Kidney (tissue), 14 donors: ENCODE results near the gene WDR7. TPM values are rescaled to one million over a fixed set of nuclear protein-coding genes. Genes with fewer than 3 reads are reported as not detected.

Source experiments
- DNase-seq, 5 donors: peaks; one replicate each; pipeline ENCODE4 v3.0.0-alpha.2; 2013 to 2020
- FAIRE-seq: peaks from 2 replicates; lab custom pipeline; 2012; peaks lifted over from hg19 to GRCh38; lab: Jason Lieb, UNC
- H3K27ac ChIP-seq, 2 donors: one replicate each; pipeline ENCODE4 v1.7.0; 2013; ENCODE audit warnings: low read depth in 2 of 2, low read length in 2 of 2, inconsistent platforms in 1 of 2
- H3K27me3 ChIP-seq: one replicate; pipeline ENCODE4 v1.7.1; 2013; ENCODE audit warnings: low read length, inconsistent platforms; ENCODE audit not compliant: control insufficient read depth, insufficient read depth
- H3K36me3 ChIP-seq, 3 donors: one replicate each; pipeline versions ENCODE4 v1.7.0 to v1.7.1; 2013; ENCODE audit warnings: low read length in 3 of 3, control low read depth in 1 of 3, inconsistent platforms in 1 of 3; ENCODE audit not compliant: insufficient read depth in 3 of 3, control insufficient read depth in 2 of 3
- H3K4me1 ChIP-seq, 3 donors: one replicate each; pipeline versions ENCODE4 v1.7.0 to v1.7.1; 2013; ENCODE audit warnings: low read length in 3 of 3, inconsistent platforms in 1 of 3, low read depth in 1 of 3; ENCODE audit not compliant: control insufficient read depth in 2 of 3, insufficient read depth in 2 of 3
- H3K4me3 ChIP-seq, 3 donors: one replicate each; pipeline versions ENCODE4 v1.7.0 to v1.8.1; 2013; ENCODE audit warnings: low read length in 3 of 3, control low read depth in 1 of 3, inconsistent platforms in 1 of 3
- H3K9ac ChIP-seq, 3 donors: one replicate each; pipeline versions ENCODE4 v1.7.0 to v1.7.1; 2013; ENCODE audit warnings: low read length in 3 of 3, control low read depth in 1 of 3, inconsistent platforms in 1 of 3
- H3K9me3 ChIP-seq, 3 donors: one replicate each; pipeline versions ENCODE4 v1.7.0 to v1.7.1; 2013; ENCODE audit warnings: low read length in 3 of 3, control low read depth in 1 of 3, inconsistent platforms in 1 of 3; ENCODE audit not compliant: control insufficient read depth in 2 of 3, insufficient read depth in 1 of 3
- intact Hi-C: fragments of 100-400 bp; cut with DNase I; formaldehyde crosslinking; loops from one replicate; pipeline ENCODE4 v1.11.1; 2022
- polyA plus RNA-seq: library from polyadenylated mRNA; stranded (reverse); fragments of 350-450 nt; fragmentation: Illumina TruSeq; extraction: RNeasy Lipid Tissue Mini Kit (QIAGEN cat#74804); gene quantifications from one replicate; pipeline ENCODE4 v1.2.3, GENCODE V29; 2014; ENCODE audit warnings: low read depth, low replicate concordance; ENCODE audit not compliant: insufficient read depth
- total RNA-seq: library from RNA; stranded (reverse); fragmentation: NEBNext Ultra II Directional; extraction: Animal tissue kit (Norgen Biotek cat#: 25700); gene quantifications from one replicate; pipeline ENCODE4 v1.2.1, GENCODE V29; 2021
- TF ChIP-seq, protein P1 (sequence below): IDR thresholded peaks from 3 replicates; pipeline ENCODE4 v1.5.1; 2012; ENCODE audit warnings: mild to moderate bottlenecking, moderate library complexity, borderline replicate concordance; ENCODE audit not compliant: insufficient read depth; ENCODE audit errors: extremely low read depth
- donor health status: control.
- donor health status: control.
- donor health status: control.
- donor health status: control.
- donor health status: control.
- donor health status: DM: yes; HTN: yes; CAD: no.
- donor health status: Normal renal cell carcinoma (clear cell type).

Gene WDR7
- total and polyA plus RNA-seq, 2 donors from 2014 or later = 7.3 to 34.4 TPM

DNA sequence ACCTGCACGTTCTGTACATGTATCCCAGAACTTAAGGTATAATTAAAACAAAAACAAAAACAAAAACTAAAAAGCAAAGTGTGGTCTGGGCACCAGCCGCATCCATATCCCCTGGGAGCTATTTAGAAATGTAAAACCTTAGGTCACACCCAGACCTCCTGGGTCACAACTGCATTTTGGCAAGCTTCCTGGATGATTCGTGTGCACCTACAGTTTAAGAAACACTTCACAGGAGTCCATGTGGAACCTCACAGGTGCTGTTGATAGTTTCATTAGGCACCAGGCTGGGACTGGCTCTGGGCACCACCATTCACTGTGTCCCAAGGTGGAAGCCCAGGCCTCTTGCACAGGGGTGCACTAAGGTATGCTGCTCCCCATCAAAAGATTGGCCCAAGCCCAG, 392.1 kb downstream of the WDR7 start:
- no peak for FAIRE-seq
- Histone ChIP-seq H3K4me3 (no peak overlapping the region), H3K27ac (no peak overlapping the region), H3K27me3 (no peaks in the 10 kb centered on the region), H3K4me1 (no peaks in the 10 kb centered on the region), H3K9me3 (peaks cover 0 to 3% (median 0%) of the 10 kb centered on the region in 3 donors), H3K36me3 (no peaks in the 10 kb centered on the region), H3K9ac (no peak overlapping the region)
- TF ChIP-seq, protein P1, sequence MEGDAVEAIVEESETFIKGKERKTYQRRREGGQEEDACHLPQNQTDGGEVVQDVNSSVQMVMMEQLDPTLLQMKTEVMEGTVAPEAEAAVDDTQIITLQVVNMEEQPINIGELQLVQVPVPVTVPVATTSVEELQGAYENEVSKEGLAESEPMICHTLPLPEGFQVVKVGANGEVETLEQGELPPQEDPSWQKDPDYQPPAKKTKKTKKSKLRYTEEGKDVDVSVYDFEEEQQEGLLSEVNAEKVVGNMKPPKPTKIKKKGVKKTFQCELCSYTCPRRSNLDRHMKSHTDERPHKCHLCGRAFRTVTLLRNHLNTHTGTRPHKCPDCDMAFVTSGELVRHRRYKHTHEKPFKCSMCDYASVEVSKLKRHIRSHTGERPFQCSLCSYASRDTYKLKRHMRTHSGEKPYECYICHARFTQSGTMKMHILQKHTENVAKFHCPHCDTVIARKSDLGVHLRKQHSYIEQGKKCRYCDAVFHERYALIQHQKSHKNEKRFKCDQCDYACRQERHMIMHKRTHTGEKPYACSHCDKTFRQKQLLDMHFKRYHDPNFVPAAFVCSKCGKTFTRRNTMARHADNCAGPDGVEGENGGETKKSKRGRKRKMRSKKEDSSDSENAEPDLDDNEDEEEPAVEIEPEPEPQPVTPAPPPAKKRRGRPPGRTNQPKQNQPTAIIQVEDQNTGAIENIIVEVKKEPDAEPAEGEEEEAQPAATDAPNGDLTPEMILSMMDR = no peak
- intact Hi-C loops = no loop called here
- DNase-seq = no peak

DNA sequence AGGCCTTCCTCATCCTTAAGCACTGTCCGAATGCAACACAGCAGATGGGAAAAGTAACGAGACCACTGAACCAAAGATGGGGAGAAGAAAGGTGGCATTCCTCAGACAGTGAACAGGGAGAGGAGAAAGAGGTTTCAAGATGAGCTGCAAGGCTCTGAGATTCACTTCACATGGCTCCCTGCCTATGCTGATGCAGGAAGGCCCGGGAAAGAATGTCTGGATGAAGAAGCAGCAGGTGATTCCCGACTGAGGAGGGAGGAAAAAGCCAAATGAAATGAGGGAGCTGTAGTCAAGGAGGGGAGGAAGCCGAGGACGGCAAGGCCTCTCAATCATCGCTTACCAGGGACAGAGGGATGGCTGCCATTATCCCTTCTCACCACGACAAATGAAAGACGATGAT, 397.2 kb downstream of the WDR7 start:
- intact Hi-C loops = no loop called here
- DNase-seq (no peak), FAIRE-seq (no peak)

GRCh38 chr18:57048859-57049258, 397.7 kb downstream of the WDR7 start:
- no peak for FAIRE-seq

More for the DNA sequence above, 397.2 kb downstream of the WDR7 start:
- no peaks in the 10 kb centered on the region for H3K36me3 ChIP-seq
- no peaks in the 10 kb centered on the region for H3K4me1 ChIP-seq
- H3K4me3 ChIP-seq = no peak overlapping the region
- no peak overlapping the region for H3K9ac ChIP-seq
- TF ChIP-seq, protein P1 = no peak
- H3K27ac ChIP-seq = no peak overlapping the region
- peaks cover 0 to 3% (median 0%) of the 10 kb centered on the region in 3 donors for H3K9me3 ChIP-seq
- no peaks in the 10 kb centered on the region for H3K27me3 ChIP-seq

More at GRCh38 chr18:57048859-57049258, 397.7 kb downstream of the WDR7 start:
- H3K9me3 ChIP-seq = peaks cover 0 to 3% (median 0%) of the 10 kb centered on the region in 3 donors
- H3K27me3 ChIP-seq = no peaks in the 10 kb centered on the region
- H3K4me1 ChIP-seq = no peaks in the 10 kb centered on the region
- intact Hi-C loops = no loop called here
- H3K9ac ChIP-seq = no peak overlapping the region
- H3K27ac ChIP-seq = no peak overlapping the region
- no peak overlapping the region for H3K4me3 ChIP-seq
- no peaks in the 10 kb centered on the region for H3K36me3 ChIP-seq
- no peak for DNase-seq
- TF ChIP-seq, protein P1 = no peak
